COLO668 (cell line): ENCODE results near the gene NAGS.
"Not testable (repeated sequence)": the region's sequence is repeated elsewhere in the genome, so short reads cannot be mapped to it uniquely, and the experiment has no call there.

Experiments used
- DNase-seq: peaks from one replicate; lab custom pipeline; 2025; ENCODE audit not compliant: unreplicated experiment; lab: John Stamatoyannopoulos, UW

NAGS gene, protein sequence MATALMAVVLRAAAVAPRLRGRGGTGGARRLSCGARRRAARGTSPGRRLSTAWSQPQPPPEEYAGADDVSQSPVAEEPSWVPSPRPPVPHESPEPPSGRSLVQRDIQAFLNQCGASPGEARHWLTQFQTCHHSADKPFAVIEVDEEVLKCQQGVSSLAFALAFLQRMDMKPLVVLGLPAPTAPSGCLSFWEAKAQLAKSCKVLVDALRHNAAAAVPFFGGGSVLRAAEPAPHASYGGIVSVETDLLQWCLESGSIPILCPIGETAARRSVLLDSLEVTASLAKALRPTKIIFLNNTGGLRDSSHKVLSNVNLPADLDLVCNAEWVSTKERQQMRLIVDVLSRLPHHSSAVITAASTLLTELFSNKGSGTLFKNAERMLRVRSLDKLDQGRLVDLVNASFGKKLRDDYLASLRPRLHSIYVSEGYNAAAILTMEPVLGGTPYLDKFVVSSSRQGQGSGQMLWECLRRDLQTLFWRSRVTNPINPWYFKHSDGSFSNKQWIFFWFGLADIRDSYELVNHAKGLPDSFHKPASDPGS

DNA sequence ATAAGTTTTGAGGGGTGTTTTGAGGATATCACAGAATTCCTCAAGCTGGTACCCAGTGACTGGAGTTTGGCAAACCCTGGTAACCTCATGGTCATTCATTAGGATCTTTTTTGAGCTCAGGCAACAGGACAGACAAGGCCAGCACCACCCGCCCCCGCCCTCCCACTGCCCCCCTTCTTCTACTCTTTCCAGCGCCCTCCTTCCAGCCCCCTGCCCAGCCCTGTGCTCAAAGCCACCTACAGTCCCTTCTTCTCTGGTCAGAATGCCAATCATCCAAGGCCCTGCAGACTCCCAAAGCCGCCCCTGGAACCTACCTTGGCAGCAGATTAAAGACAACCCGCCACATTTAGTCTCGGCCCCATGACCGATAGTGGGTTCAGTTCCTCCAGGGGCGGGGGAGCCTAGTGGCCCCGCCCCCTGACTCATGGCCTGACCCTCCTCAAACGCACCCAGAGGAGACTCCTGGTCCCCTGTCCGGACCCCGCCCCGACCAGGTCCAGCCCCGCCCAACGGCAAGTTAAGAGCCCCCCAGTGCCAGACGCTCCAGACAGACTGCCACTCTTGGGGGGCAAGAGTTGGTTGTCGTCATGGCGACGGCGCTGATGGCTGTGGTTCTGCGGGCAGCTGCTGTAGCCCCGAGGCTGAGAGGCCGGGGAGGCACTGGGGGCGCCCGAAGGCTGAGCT lies at the start of gene NAGS:
Gene NAGS (plus strand): TSS at position 546 of the 684 bp plus-strand sequence. CDS start 42 bp downstream, at position 588.
- peak; percentile 31 for DNase-seq

DNA sequence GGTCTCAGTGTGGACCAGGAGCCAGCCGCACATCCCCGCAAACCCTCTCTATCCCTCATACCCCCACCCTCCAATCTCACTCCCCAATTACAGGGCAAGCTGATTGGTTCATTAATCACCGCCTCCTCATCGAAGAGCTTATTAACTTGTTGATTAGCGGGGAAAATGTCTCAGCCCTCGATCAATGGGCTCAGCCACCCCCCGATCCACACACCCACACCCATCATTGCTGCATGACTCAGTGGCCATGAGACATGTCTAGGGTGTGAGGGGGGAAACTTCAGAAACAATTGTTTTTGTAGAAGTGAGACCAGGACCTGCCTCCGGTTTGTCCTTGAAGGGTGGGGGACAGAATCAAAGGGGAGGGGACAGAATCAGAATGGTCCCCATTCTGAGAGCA lies 48.2 kb upstream of the NAGS start:
- DNase-seq: no peak

DNA sequence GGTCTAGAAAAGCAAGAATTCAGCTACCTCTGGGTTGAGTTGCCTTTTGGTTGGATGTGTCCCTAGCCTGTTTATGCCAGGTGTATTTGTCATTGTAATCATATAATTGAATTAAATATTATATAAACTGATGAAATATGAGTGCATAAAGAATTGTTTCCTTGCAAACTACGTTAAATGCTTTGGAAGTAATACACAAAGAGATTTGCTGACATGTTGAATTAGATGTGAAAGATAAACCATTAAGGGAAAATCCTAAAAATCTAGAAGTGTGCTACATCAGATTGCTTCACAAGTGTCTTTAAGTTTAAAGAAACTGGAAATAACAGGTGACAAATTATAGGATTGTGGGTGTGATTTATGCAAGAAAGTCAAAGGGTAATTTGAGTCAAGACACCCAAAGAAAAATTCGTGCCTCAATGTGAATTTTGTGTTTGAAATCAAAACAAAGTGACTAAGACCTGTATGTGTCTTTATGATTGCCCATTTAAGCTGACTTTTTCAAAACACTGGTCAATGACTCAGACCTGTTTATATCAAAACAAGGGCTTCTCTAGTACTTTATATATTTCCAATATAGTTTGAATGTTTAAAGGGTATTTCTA lies 45.6 kb upstream of the NAGS start:
- DNase-seq: no peak

DNA sequence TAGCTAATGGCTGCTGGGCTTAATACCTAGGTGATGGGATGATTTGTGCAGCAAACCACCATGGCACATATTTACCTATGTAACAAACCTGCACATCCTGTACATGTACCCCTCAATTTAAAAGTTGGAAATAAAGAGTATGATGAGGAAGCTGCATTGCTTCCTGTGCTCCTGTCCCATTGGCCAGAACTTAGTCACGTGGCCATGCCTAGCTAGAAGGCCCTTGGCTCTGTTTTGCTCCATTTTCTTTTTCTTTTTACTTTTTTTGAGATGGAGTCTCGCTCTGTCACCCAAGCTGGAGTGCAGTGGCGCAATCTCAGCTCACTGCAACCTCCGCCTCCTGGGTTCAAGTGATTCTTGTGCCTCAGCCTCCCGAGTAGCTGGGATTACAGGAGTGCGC lies 43.1 kb upstream of the NAGS start:
- not testable (repeated sequence) for DNase-seq

DNA sequence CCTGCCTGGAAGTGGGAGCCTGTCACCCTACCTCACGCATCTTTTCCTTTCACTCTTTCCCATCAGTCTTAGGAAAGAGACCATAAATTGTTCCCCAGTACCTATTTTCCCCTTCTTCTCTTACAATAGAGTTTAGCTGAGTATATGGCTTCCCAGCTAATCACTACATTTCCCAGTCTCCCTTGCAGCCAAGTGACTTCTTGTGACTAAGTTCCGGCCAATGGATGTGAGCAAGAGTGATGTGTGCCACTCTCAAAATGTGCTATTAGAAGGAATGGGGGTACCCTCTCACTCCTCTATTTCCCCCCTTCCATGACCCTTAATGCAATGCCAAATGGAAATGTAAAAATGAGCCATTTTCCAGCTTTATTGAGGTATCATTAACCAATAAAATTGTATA lies 42.5 kb upstream of the NAGS start:
- no peak for DNase-seq

DNA sequence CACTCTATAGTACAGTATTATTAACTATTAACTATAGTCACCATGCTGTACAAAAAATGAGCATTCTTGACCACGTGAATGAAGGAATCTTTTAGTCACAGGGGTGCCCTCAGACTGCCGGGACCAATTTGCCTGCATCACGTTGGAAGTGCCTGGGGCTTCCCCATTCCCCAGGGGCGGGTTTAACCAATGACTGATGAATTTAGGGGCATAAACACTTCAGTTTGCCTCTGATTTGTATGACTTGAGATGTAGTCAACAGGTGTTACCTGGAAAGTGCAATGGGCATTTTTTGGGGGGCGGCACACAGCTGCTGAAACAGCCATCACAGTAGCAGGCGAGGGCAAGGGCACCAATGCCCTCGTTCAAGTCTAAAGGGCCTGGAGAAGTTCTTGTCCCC lies 41.9 kb upstream of the NAGS start:
- no peak for DNase-seq

DNA sequence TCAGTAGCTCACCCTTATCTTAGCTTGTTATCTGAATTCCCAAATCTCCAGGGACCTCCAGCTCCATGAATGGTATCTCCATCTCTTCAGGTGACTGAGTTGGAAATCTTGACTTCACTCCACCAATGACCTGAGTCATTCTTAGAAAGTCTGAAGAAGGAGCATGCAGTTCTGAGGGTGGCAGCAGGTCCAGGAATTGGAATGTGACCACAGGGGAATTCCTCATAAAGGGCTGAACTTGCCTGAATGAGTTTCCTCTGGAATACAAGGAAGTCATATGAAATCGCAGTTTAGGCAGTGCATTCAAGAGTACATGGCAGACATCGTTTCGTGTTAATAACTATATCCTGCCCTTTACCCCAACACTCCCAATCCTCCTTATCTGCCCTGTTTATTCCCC lies 38.1 kb upstream of the NAGS start:
- DNase-seq: no peak

DNA sequence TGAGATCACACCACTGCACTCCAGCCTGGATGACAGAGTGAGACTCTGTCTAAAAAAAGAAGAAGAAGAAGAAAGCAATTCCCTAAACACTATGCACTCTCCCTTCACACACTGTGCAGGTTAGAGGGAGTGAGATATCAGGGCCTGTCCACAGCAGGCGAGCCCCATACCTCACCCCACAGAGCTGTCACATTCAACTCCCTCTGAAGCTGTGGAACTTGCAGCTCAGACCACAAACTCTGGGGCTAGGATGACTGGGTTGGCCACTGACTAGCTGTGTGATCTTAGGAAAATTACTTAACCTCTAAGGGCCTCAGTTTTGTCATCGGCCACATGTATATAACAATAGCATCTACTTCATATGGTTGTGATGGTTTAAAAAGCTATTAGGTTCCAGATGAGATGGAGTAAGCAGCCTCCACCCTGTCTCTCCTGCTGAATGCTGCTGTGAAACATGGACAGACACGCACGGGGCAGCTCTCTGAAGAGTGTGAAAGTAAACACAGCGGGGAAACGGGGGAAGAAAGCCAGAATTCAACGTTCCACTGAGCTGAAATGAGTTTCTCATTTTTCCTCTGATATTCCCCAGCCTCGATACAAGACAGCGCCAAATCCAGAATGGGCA lies 37.1 kb upstream of the NAGS start:
- DNase-seq: no peak

DNA sequence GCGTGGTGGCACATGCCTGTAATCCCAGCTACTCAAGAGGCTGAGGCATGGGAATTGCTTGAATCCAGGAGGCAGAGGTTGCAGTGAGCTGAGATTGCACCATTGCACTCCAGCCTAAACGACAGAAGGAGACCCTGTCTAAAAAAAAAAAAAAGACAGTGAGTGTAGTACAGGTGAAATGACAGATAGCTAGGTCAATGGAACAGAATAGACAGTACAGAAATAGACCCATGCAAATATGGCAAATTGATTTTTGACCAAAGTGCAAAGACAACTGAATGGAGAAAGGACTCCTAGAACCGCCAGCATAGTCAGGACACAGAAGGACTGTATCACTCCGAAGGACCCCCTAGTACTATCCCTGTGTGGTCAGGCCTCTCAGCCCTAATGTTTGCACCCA lies 34.1 kb upstream of the NAGS start:
- no peak for DNase-seq

DNA sequence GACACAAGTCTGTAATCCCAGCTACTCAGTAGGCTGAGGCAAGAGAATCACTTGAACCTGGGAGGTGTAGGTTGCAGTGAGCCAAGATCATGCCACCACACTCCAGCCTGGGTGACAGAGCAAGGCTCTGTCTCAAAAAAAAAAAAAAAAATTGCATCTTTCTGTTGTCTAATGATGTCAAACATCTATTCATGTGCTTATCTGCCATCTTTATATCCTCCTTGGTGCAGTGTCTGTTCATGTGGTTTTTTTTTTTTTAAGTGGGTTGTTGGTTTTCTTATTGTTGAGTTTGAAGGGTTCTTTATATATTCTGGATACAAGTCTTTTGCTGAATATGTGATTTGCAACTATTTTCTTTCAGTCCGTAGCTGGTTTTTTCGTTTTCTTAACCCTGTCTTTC lies 33.0 kb upstream of the NAGS start:
- not testable (repeated sequence) for DNase-seq

DNA sequence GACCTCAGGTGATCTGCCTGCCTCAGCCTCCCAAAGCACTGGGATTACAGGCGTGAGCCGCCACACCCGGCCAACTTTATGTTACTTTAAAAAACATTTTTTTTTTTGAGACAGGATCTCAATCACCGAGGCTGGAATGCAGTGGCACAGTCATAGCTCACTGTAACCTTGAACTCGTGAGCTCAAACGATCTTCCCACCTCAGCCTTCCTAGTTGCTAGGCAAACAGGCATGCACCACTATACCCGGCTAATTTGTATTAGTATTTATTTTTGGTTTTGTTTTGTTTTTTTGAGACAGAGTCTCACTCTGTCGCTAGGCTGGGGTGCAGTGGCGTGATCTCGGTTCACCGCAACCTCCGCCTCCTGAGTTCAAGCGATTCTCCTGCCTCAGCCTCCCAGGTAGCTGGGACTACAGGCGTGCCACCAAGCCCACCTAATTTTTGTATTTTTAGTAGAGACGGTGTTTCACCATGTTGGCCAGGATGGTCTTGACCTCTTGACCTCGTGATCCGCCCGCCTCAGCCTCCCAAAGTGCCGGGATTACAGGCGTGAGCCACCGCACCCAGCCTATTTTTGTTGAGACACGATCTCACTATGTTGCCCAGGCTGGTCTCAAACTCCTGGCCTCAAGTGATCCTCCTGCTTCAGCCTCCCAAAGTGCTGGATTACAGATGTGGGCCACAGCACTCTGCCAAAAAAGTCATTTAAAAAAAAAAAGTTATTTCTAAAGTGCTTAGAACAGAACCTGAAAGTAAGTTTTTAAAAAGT lies 31.8 kb upstream of the NAGS start:
- not testable (repeated sequence) for DNase-seq

DNA sequence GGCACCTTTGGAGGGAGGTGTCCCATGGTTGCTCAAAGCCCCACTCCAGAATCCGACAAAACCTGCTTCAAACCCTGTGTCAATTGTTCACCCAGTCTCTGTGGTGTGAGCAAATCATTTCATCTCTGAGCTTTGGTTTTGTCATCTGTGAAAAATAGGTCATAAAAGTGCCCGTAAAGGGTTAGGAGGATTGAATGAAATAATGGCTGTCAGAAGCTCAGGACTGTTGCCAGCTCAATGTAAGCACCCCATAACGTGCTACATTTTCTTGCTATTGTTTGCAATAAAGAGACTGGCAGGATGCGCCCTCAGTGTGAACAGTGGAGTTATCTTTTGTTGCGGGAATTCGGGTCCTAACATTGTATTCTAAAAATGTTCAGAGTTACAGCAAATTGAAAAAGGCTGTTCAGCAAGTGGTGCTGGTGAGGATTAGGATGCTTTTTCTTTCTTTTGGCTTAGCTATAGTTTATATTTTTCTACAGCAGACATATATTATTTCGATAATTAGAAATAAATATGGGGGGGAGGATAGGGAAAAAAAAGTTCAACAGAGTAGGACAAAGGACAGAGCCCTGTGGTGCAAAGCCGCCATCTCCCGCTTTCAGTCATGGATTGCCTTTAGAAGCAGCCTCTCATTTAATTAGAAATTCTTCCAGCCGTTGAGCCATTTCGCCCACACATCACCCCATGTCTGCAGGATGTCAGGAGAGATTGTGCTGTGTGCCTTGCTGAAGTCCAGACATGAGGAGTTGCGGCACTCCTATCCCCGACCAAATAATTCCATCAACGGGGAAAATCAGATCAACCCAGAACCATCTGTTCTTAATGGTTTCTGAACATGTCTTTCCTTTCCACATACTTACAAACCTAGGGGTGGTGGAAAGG lies 29.8 kb upstream of the NAGS start:
- no peak for DNase-seq

DNA sequence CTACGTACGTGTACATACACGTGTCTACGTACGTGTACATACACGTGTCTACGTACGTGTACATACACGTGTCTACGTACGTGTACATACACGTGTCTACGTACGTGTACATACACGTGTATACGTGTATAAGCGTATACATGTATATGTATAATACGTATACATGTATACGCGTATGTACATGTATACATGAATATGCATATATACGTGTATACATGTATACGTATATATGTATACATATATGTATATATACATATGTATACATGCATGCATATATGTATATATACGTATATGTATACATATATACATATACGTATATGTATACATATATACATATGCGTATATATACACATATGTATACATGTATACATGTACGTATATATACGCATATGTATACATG lies 28.5 kb upstream of the NAGS start:
- no peak for DNase-seq

DNA sequence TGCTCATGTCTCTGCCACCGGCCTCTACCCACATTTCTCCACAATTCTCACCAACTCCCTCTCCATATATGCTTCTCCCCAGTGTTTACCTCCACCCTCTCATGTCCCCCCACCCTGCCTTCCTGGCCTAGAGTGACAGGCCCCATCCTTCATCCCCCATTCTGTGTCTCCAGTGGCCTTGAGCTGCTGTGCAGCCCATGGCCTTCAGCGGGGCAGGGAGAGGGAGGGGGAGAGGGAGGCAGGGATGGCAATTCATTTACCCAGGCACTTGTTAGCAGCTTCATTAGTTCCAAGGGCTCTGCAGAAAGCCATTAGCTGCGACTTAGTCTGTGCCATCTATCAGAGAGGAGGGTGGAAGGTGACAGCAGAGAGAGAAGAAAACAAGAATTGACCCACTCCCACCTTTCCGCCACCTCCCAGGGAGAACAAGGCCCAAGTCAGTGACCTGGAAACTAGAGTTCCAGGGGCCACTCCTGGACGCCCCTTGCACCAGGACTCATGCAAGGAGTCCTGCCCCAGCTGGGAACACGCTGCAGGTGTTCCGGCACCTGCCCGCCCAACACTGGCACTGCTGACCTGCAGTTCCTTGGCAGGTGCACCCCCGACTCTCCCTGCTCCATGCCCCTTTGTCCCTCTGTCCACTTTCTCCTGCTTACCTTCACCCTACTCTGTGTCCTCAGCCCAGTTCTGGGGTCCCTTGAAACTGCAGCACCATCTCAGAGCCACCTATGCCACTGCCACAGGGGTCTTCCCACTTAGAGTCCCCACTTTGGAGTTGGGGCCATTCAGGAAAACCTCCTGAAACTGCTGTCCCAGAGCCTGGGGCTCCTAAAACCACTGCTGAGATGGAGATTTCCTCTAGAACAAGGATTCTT lies 27.2 kb upstream of the NAGS start:
- DNase-seq: no peak

DNA sequence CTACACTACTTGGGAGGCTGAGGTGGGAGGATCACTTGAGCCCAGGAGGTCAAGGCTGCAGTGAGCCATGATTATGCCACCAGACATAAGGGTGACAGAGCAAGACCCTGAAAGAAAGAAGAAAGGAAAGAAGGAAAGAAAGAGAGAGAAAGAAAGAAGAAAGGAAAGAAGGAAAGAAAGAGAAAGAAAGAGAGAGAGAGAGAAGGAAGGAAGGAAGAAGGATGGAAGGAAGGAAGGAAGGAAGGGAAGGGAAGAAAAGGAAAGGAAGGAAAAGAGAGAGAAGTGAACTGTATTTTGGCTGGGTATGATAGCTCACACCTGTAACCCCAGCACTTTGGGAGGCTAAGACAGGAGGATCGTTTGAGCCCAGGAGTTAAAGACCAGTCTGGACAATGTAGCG lies 26.3 kb upstream of the NAGS start:
- no peak for DNase-seq

DNA sequence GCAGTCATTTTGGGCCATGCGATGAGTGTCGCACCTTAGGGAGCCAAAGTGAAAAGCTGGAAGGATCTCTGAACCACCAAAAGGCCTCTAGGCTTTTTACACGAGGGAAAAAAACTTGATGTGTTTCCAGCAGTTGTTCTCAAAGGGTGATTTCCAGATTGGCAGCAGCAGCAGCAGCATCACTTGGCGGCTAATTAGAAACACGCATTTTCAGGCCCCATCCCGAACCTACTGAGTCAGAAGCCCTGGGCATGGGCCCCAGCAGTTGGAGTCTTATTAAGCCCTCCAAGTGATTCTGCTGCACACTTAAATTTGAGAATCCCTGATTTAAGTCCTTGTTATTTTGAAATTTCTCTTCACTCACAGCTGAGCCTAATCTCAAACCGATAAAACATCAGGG lies 25.4 kb upstream of the NAGS start:
- no peak for DNase-seq

DNA sequence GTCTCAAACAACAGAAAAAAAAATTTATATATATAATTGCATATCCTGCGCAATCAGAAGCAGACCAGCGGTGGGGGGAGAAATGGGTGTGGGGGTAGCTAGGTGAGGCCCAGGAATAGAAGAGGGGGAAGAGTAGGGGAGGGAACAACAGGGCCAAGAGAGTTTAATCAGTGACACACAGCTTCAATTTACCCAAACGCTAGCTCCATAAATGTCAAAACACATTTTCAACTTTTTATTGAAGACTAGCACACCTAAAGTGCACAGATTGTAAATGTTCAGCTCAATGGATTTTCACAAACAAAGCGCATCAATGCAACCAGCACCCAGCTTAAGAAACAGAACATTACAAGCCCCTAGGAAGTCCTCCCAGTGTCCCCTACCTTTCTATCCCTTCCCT lies 24.8 kb upstream of the NAGS start:
- DNase-seq: no peak

DNA sequence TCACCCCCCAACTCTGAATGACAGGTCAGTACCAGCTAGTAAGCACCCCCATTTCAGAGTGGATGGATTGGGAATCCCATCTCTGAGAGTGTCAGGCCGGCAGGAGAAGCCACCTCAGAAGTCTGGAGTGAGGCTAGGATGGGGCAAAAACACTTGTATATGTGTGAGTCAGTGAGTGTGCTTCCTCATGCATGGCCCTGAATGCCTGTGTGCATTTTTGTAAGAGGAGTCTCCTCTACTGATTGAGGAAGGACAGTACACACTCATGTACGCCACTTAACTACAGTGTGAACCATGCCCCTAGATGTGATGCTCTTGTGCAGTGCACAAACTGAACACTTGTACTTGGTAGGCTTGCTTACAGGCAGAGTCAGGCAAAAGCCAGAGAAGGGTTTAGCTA lies 22.3 kb upstream of the NAGS start:
- no peak for DNase-seq

DNA sequence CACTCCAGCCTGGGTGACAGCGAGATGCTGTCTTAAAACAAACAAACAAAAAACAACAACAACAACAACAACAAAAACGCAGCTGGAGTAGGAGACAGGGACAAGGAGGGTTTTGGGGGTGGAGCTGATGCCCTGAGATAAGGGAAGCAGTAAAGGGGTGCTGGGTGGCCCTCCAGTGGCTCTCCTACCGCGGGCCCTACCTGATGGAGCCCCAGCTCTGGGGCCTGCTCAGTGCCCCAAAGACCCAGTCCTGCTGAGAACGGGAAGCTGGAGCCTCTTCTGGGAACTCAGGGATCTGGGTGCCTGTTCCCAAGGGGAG lies 21.3 kb upstream of the NAGS start:
- no peak for DNase-seq
